22Rv1 (cell line): ENCODE data around the gene GTF2A1L.

Source experiments
- H3K27ac ChIP-seq: fragments of 450-650 bp; 2 replicates; pipeline ENCODE4 v1.5.1; 2017
- CTCF ChIP-seq: fragments of 450-650 bp; IDR thresholded peaks from 2 replicates; pipeline ENCODE4 v1.5.1; 2017; ENCODE audit warnings: mild to moderate bottlenecking
- ZFX ChIP-seq: fragments of 450-650 bp; IDR thresholded peaks from 2 replicates; pipeline ENCODE4 v1.6.1; 2017; ENCODE audit warnings: antibody characterized with exemption, borderline replicate concordance

Gene GTF2A1L

GRCh38 chr2:48624696-48625095 is 7.0 kb downstream of the GTF2A1L start:
- H3K27ac ChIP-seq = no peak overlapping the region
- TF ChIP-seq ZFX (no peak), CTCF (no peak)

- no peak for TF ChIP-seq CTCF
- TF ChIP-seq ZFX = no peak
- no peak overlapping the region for H3K27ac ChIP-seq
These were observed 8.4 kb downstream of the GTF2A1L start for GRCh38 chr2:48626047-48626446.

GRCh38 chr2:48633143-48633542 is 15.5 kb downstream of the GTF2A1L start:
- TF ChIP-seq CTCF (no peak), ZFX (no peak)
- H3K27ac ChIP-seq = no peak overlapping the region

DNA sequence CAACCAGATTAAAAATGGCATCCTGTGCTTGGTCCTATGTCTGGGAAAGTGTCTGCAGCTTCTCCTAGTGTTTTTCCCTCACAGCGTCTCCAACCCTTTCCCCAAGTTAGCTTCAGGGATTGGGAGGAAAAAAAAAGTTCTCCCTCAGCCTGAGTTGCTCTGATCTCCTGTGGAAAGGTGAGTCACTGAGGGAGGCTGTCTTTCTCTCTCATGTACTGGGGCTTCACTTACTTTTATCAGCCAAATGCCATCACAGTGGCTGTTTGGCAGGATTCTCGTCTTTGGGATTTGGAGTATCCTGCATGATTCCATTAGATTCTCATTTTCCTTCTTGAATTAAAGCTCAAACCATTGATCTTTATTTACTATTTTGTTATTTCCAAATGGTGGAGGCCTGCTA is 18.1 kb downstream of the GTF2A1L start:
- TF ChIP-seq ZFX (no peak), CTCF (no peak)
- H3K27ac ChIP-seq = no peak overlapping the region

GRCh38 chr2:48638261-48638660 is 20.6 kb downstream of the GTF2A1L start:
- TF ChIP-seq CTCF = no peak
- no peak for TF ChIP-seq ZFX
- no peak overlapping the region for H3K27ac ChIP-seq

GRCh38 chr2:48651158-48651790 is 33.6 kb downstream of the GTF2A1L start:
- no peak overlapping the region for H3K27ac ChIP-seq
- TF ChIP-seq ZFX (no peak), CTCF (no peak)

GRCh38 chr2:48668992-48669391 is 51.3 kb downstream of the GTF2A1L start:
- H3K27ac ChIP-seq = no peak overlapping the region
- no peak for TF ChIP-seq ZFX

GRCh38 chr2:48673581-48673980 is 55.9 kb downstream of the GTF2A1L start:
- H3K27ac ChIP-seq = no peak overlapping the region
- TF ChIP-seq CTCF = no peak
- no peak for TF ChIP-seq ZFX
